OCI-LY3 (cell line): ENCODE data around the gene EFEMP1.

Source experiments
- CTCF ChIP-seq: fragments of 200-600, 300-600 bp; sonication (generic); IDR thresholded peaks from 2 replicates; pipeline ENCODE4 v1.5.1; 2014; ENCODE audit warnings: antibody characterized with exemption, low read length, low read depth
- EZH2phosphoT487 ChIP-seq: fragments of 200-600 bp; shearing (Covaris generic); IDR thresholded peaks from 2 replicates; pipeline ENCODE4 v1.6.1; 2018; ENCODE audit warnings: antibody characterized with exemption, mixed run types, low read depth

DNA sequence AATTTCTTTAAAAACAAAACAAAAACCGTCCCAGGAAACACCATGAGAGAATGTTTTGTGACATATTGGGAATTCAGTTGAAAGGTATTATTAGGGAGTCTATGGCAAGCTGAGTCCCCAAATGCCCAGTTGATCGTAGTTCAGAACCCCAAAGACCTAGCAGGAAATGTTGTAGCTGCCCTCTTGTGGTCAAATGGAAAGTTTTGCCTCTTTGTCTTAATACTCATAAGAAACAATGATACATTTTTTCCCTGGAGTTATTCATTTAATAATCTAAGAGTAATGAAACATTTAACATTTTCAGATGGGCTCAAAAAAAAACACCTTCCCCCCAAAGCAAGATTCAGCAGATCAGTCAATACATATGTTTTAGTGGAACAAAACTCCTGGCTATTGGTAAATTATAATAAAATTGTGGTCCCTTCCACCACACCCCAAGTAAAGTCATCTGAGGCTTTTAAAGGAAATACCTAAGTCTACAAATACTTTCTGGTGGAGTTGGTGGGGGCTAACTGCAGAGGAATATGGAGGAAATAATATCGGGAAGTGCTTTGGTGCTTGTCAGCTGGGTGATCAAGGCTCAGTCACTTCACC lies 37.8 kb upstream of the EFEMP1 start:
- peak; percentile 84 for TF ChIP-seq CTCF
- TF ChIP-seq EZH2phosphoT487 = no peak
